ENCODE results near the gene PRIMA1. TPM values are rescaled to one million over a fixed set of nuclear protein-coding genes. Genes with fewer than 3 reads are reported as not detected.

The PRIMA1 gene
- total RNA-seq, 2 experiments from 2014 or later, result not detected

GRCh38 chr14:93759719-93760307 is 28.5 kb downstream of the PRIMA1 start:
- H3K27me3 Mint-ChIP-seq, result peaks cover 17% of the 10 kb centered on the region
- H3K4me3 Mint-ChIP-seq, result no peak overlapping the region
- no peaks in the 10 kb centered on the region for H3K9me3 Mint-ChIP-seq
- H3K36me3 Mint-ChIP-seq (ENCODE audit: low read depth), result no peaks in the 10 kb centered on the region
- H3K4me1 Mint-ChIP-seq, result no peaks in the 10 kb centered on the region
- DNase-seq, result no peak
- CTCF ChIA-PET, result interaction anchor here (0.5 to 1.3 kb wide), 2 partner anchors 54 to 111 kb away, joined by 3 read pairs; no protein-coding TSS in a partner anchor
- no peak overlapping the region for H3K27ac Mint-ChIP-seq
- POLR2A ChIA-PET, result no interaction called here

GRCh38 chr14:93757206-93757605 is 31.1 kb downstream of the PRIMA1 start:
- H3K4me3 Mint-ChIP-seq, result no peak overlapping the region
- CTCF ChIA-PET, result no interaction called here
- no peaks in the 10 kb centered on the region for H3K4me1 Mint-ChIP-seq
- no peaks in the 10 kb centered on the region for H3K9me3 Mint-ChIP-seq
- no peaks in the 10 kb centered on the region for H3K36me3 Mint-ChIP-seq (ENCODE audit: low read depth)
- POLR2A ChIA-PET, result interaction anchor here (0.7 kb wide), 1 partner anchor 1894 kb away, joined by 3 read pairs; no protein-coding TSS in a partner anchor
- peaks cover 17% of the 10 kb centered on the region for H3K27me3 Mint-ChIP-seq
- H3K27ac Mint-ChIP-seq, result no peak overlapping the region
- DNase-seq, result no peak

GRCh38 chr14:93753647-93754046 is 34.6 kb downstream of the PRIMA1 start:
- no peak overlapping the region for H3K4me3 Mint-ChIP-seq
- H3K4me1 Mint-ChIP-seq, result no peaks in the 10 kb centered on the region
- H3K9me3 Mint-ChIP-seq, result no peaks in the 10 kb centered on the region
- ChIA-PET POLR2A (no interaction called here), CTCF (no interaction called here)
- no peak for DNase-seq
- no peak overlapping the region for H3K27ac Mint-ChIP-seq
- no peaks in the 10 kb centered on the region for H3K27me3 Mint-ChIP-seq
- H3K36me3 Mint-ChIP-seq (ENCODE audit: low read depth), result no peaks in the 10 kb centered on the region

DNA sequence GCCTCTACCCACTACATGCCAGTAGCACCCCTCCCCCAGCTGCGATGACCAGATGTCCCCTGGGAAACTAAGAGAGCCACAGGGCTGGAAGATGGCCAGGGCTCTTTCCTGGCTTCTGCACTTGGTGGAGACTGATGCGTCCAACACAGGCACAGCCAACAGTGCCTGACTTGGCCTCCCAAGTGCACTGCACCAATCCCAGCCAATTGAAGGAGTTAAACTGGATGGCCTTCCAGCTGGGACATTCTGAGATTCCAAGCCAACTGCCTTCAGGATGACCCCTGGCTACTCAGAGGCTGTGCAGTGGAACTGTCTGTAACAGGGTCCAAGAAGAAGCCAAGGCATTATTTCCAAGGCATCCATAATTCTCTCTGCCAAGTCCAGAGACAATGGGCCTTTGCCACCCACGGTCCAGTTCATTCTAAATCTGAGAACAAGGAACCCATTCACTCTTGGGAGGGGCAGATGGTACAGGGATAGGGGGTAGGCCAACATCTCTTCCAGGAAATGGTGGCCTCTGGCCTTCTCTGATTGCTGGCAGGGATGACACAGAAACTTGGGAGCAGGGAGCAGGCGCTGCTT is 35.2 kb downstream of the PRIMA1 start:
- H3K9me3 Mint-ChIP-seq, result no peaks in the 10 kb centered on the region
- H3K27me3 Mint-ChIP-seq, result no peaks in the 10 kb centered on the region
- ChIA-PET CTCF (no interaction called here), POLR2A (no interaction called here)
- no peak for DNase-seq
- no peaks in the 10 kb centered on the region for H3K36me3 Mint-ChIP-seq (ENCODE audit: low read depth)
- H3K4me3 Mint-ChIP-seq, result no peak overlapping the region
- H3K4me1 Mint-ChIP-seq, result no peaks in the 10 kb centered on the region
- no peak overlapping the region for H3K27ac Mint-ChIP-seq

GRCh38 chr14:93751946-93752655 is 36.2 kb downstream of the PRIMA1 start:
- Mint-ChIP-seq H3K9me3 (no peaks in the 10 kb centered on the region), H3K27me3 (no peaks in the 10 kb centered on the region), H3K27ac (no peak overlapping the region), H3K4me1 (no peaks in the 10 kb centered on the region), H3K4me3 (no peak overlapping the region), H3K36me3 (ENCODE audit: low read depth) (no peaks in the 10 kb centered on the region)
- DNase-seq, result no peak
- POLR2A ChIA-PET, result no interaction called here
- CTCF ChIA-PET, result no interaction called here

DNA sequence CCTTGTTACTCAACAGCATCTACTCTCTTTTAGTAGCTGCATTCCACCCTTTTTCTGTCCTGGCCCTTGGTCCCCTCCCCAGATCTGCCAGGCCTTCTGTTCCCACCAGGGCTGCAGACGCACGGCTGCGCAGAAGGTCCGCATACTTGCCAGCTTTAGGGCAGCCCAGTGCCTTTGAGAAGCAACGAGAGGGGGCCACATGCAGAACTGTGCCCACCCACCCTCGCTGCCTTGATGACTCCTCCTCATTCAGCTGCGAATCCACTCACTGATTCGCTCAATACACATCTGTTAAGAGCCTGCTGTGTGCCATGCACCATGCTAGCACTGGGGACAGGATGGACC is 39.2 kb downstream of the PRIMA1 start:
- no peak for DNase-seq
- Mint-ChIP-seq H3K27me3 (no peaks in the 10 kb centered on the region), H3K36me3 (ENCODE audit: low read depth) (no peaks in the 10 kb centered on the region), H3K4me3 (no peak overlapping the region), H3K4me1 (no peaks in the 10 kb centered on the region), H3K9me3 (no peaks in the 10 kb centered on the region), H3K27ac (no peak overlapping the region)
- ChIA-PET POLR2A (no interaction called here), CTCF (no interaction called here)

GRCh38 chr14:93748208-93749075 is 39.8 kb downstream of the PRIMA1 start:
- Mint-ChIP-seq H3K4me1 (no peaks in the 10 kb centered on the region), H3K27me3 (no peaks in the 10 kb centered on the region), H3K9me3 (no peaks in the 10 kb centered on the region), H3K4me3 (no peak overlapping the region), H3K36me3 (ENCODE audit: low read depth) (no peaks in the 10 kb centered on the region), H3K27ac (no peak overlapping the region)
- CTCF ChIA-PET, result no interaction called here
- no peak for DNase-seq
- POLR2A ChIA-PET, result no interaction called here

GRCh38 chr14:93747560-93747959 is 40.7 kb downstream of the PRIMA1 start:
- no peaks in the 10 kb centered on the region for H3K4me1 Mint-ChIP-seq
- ChIA-PET CTCF (no interaction called here), POLR2A (no interaction called here)
- H3K36me3 Mint-ChIP-seq (ENCODE audit: low read depth), result no peaks in the 10 kb centered on the region
- H3K27ac Mint-ChIP-seq, result no peak overlapping the region
- H3K27me3 Mint-ChIP-seq, result no peaks in the 10 kb centered on the region
- no peak overlapping the region for H3K4me3 Mint-ChIP-seq
- no peak for DNase-seq
- no peaks in the 10 kb centered on the region for H3K9me3 Mint-ChIP-seq

DNA sequence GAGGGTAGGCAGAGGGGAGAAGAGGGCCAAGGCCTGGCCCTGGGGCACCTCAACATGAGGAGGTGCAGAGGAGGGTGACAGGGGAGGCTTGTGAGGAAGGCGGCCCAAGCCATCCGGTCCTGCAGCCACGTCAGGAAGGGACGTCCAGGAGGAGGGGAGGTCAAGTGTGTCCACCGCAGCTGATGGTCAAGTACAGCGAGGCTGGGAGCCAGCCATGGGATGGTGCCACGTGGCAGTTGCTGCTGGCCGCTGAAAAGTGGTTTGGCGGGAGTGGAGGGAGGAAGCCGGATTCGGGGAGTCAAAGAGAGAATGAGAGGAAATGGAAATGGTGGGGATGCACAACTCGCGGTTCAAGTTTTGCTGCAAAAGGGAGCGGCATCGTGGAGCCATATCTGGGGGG is 41.2 kb downstream of the PRIMA1 start:
- no peak overlapping the region for H3K27ac Mint-ChIP-seq
- H3K4me1 Mint-ChIP-seq, result no peaks in the 10 kb centered on the region
- no peak overlapping the region for H3K4me3 Mint-ChIP-seq
- ChIA-PET POLR2A (no interaction called here), CTCF (no interaction called here)
- H3K36me3 Mint-ChIP-seq (ENCODE audit: low read depth), result no peaks in the 10 kb centered on the region
- no peak for DNase-seq
- H3K9me3 Mint-ChIP-seq, result no peaks in the 10 kb centered on the region
- H3K27me3 Mint-ChIP-seq, result no peaks in the 10 kb centered on the region

DNA sequence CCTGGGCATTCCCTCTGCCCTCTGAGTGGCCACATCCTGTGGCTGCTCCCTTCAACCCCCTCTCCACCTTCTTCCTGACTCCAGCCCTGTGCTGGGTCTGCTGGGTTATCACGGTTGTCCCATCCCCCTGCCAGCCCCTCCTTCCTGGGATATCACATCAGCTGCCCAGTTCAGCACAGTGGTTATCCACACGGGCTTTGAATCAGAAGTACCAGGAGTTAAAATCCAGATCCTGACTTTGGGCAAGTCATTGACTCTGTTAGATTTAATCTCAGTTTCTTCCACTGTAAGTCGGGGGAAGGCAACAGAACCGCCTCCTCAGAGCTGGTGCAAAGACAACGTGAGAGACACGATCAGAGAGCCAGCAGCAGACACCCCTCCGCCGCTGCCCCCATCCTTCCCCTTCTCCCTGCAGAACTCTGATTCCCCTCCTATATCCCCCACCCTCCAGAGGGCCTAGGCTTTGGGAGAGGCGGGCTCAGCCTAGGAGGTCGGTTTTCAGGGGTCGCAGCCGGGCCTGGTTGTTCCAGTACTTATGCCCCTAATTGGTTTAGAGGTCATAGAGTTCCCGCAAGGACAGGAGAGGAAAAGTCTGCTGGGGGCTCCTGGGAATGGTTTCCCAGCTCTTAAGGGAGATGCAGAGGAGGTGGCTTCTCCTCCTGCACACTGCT is 42.5 kb downstream of the PRIMA1 start:
- Mint-ChIP-seq H3K27me3 (no peaks in the 10 kb centered on the region), H3K4me1 (no peaks in the 10 kb centered on the region), H3K4me3 (no peak overlapping the region), H3K9me3 (no peaks in the 10 kb centered on the region), H3K27ac (no peak overlapping the region), H3K36me3 (ENCODE audit: low read depth) (no peaks in the 10 kb centered on the region)
- DNase-seq, result no peak
- ChIA-PET POLR2A (no interaction called here), CTCF (no interaction called here)

DNA sequence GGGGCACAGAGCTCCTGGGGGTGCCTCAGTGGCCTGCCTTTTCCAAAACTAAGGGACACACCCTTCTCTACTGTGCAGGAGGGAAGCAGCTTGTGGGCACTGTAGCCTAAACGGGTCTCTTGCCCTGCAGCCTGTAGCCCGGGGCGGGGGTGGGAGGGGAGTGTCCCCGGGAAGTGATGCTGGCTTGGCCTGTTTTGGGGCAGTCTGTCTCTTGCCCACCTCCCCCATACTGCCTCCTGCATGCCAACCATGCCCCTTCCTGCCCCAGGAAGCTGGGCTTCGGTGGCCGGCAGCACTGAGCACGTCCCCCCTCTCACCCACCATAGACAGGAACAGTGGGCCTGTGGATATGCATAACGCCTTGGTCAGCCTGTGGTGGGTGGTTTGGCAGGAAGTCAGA is 43.4 kb downstream of the PRIMA1 start:
- no peaks in the 10 kb centered on the region for H3K4me1 Mint-ChIP-seq
- no peak overlapping the region for H3K4me3 Mint-ChIP-seq
- H3K9me3 Mint-ChIP-seq, result no peaks in the 10 kb centered on the region
- no peak overlapping the region for H3K27ac Mint-ChIP-seq
- ChIA-PET CTCF (no interaction called here), POLR2A (no interaction called here)
- H3K36me3 Mint-ChIP-seq (ENCODE audit: low read depth), result no peaks in the 10 kb centered on the region
- no peaks in the 10 kb centered on the region for H3K27me3 Mint-ChIP-seq
- DNase-seq, result no peak

- H3K36me3 Mint-ChIP-seq (ENCODE audit: low read depth), result no peaks in the 10 kb centered on the region
- no peak overlapping the region for H3K4me3 Mint-ChIP-seq
- DNase-seq, result no peak
- no peaks in the 10 kb centered on the region for H3K27me3 Mint-ChIP-seq
- ChIA-PET CTCF (no interaction called here), POLR2A (no interaction called here)
- no peak overlapping the region for H3K27ac Mint-ChIP-seq
- H3K4me1 Mint-ChIP-seq, result no peaks in the 10 kb centered on the region
- H3K9me3 Mint-ChIP-seq, result no peaks in the 10 kb centered on the region
Observed at GRCh38 chr14:93744176-93744575, 44.1 kb downstream of the PRIMA1 start.
